ENCODE results near the gene PLCB1. TPM values are rescaled to one million over a fixed set of nuclear protein-coding genes. Genes with fewer than 3 reads are reported as not detected.

The PLCB1 gene
- total and polyA plus RNA-seq, 2 donors (not counting 3 experiments of a cell fraction or from before 2014, with no cell fraction given), result 10.2 to 53.4 TPM

DNA sequence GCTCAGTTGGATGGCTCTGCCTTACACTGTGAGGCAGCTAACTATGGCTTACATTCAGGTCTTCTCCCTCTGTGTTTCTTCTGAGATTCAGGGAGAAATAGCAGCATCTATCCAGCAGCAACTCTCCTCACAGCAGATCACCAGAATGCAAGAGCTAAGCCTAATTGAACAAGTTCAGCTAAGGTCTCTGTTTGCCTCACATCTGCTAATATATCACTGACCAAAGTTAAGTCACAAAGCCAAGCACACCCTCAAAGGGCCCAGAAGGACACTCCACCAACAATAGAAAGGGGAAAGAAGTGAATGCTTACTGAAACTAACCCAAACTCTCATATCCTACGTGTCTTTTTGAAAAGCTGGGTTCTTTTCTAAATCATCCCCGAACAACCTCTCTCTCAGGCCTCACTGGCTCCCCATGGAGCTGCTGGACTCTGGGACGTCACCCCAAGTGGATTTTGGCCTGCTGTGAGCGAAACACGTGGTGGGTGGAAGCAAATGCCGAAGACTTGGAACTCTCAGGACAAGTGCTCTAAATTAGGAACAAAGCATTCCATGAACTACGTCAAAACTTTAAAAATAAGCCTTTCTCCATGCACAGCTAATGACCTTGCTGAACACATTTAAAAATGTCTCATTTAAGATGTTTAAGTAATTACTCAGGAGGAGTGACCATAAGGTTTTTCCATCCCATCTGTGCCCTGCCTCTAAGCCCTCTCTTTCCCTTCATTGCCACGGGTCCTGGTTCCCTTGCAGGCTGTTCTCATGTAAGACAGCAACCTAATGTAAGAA is 769.4 kb downstream of the PLCB1 start:
- FAIRE-seq (no peak), DNase-seq (ENCODE audit: low read depth, low spot score) (no peak)
- Histone ChIP-seq H4K20me1 (replicated peaks; ENCODE audit: control insufficient read depth, extremely low read depth, insufficient read depth, low read length) (no peaks in the 10 kb centered on the region), H3K36me3 (ENCODE audit: control insufficient read depth in 2 of 2, extremely low read depth in 1 of 2, insufficient read depth in 2 of 2, low read length in 2 of 2) (no peaks in the 10 kb centered on the region), H2AFZ (ENCODE audit: low read depth, low read length) (no peak overlapping the region), H3K4me3 (replicated peaks in 1 of 3; ENCODE audit: insufficient read depth in 1 of 3, low read depth in 1 of 3, low read length in 3 of 3) (no peak overlapping the region), H3K9ac (replicated peaks; ENCODE audit: extremely low read depth, insufficient read depth, low read length) (no peak overlapping the region), H3K9me3 (replicated peaks; ENCODE audit: control insufficient read depth, insufficient read depth, low read length) (no peaks in the 10 kb centered on the region), H3K79me2 (ENCODE audit: control insufficient read depth, insufficient read depth, low read length) (no peaks in the 10 kb centered on the region), H3K4me1 (ENCODE audit: control insufficient read depth, extremely low read depth, insufficient read depth, low read length) (no peaks in the 10 kb centered on the region), H3K9me1 (replicated peaks; ENCODE audit: control insufficient read depth, extremely low read depth, insufficient read depth, low read length) (no peaks in the 10 kb centered on the region), H3K27ac (ENCODE audit: insufficient read depth, low read depth, low read length) (no peak overlapping the region), H3K27me3 (ENCODE audit: control insufficient read depth in 2 of 2, insufficient read depth in 2 of 2, low read length in 2 of 2) (no peaks in the 10 kb centered on the region), H3K4me2 (ENCODE audit: insufficient read depth, low read length) (no peak overlapping the region)
- no peak for TF ChIP-seq MYC (IDR thresholded peaks at IDR 0.05; ENCODE audit: low read depth, low read length)
- TF ChIP-seq FOS (IDR thresholded peaks at IDR 0.05; ENCODE audit: borderline replicate concordance, insufficient read depth, low read length), result no peak
- TF ChIP-seq JUN (IDR thresholded peaks at IDR 0.05; ENCODE audit: borderline replicate concordance, insufficient read depth, insufficient read length, low read depth), result no peak
- TF ChIP-seq EZH2 (IDR thresholded peaks at IDR 0.05; ENCODE audit: borderline replicate concordance, low read depth, low read length, severe bottlenecking), result no peak
- TF ChIP-seq MAX (IDR thresholded peaks at IDR 0.05; ENCODE audit: insufficient read depth, insufficient read length), result no peak
- TF ChIP-seq POLR2A (IDR thresholded peaks at IDR 0.05; ENCODE audit: low read depth, low read length), result no peak
- no peak for TF ChIP-seq GATA2 (IDR thresholded peaks at IDR 0.05; ENCODE audit: insufficient read depth, insufficient read length, low read depth, low read length)
- no peak for TF ChIP-seq POLR2AphosphoS5 (IDR thresholded peaks at IDR 0.05; ENCODE audit: insufficient read depth, low read depth, low read length)
- no peak for TF ChIP-seq CTCF (IDR thresholded peaks at IDR 0.05; ENCODE audit: extremely low read depth in 1 of 2, insufficient read depth in 1 of 2, low read depth in 1 of 2, low read length in 2 of 2)
- POLR2A ChIA-PET, result no interaction called here
- no TSS peak for BruUV-seq (replicated peaks)
- dilution Hi-C loops (cut with MboI; ENCODE audit: extremely low pct_ligation_motif_present, low sequenced_read_pairs) (no loop called here), intact Hi-C loops (cut with micrococcal nuclease) (no loop called here)
- CTCF ChIA-PET, result interaction anchor here (0.6 to 2.0 kb wide), 2 partner anchors 9 to 12 kb away, joined by 3 to 6 read pairs; no protein-coding TSS in a partner anchor
